ENCODE results near the gene CACNA1G. TPM values are rescaled to one million over a fixed set of nuclear protein-coding genes. Genes with fewer than 3 reads are reported as not detected.

Gene CACNA1G
- total and polyA plus RNA-seq, 4 donors = under 0.01 to 0.14 (median 0.01) TPM; not detected in 1

DNA sequence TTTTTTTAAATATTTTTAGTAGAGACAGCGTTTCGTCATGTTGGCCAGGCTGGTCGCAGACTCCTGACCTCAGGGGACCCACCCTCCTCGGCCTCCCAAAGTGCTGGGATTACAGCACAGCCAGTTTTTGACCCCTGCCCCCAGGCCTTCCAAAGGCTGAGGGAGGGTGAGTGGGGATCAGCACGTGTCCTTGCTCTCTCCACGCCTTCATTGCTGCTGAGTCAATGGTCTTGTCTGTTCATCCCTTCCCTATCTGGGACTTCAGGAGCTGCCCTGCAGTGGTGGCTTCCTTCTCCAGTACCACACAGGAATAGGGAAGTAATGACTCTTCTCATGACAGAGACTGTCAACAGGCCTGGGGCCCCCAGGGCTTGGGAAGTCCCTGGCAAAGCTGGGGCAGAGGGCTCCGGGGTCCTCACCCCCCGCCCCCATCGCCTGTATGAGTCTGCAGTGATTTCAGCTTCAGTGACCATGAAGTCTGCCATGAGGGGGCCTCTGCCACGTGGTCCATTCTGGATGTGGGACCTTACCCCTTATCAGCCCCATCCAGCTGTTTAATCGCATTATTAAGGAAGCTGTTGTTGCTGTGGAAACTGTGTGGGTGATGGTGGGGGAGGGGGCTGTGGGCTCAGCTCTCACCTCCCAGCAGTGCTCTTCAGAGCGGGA lies 80.3 kb downstream of the CACNA1G start:
- no peak for DNase-seq (ENCODE audit: low spot score)
- Histone ChIP-seq H3K9ac (ENCODE audit: low read depth in 1 of 2, low read length in 2 of 2) (no peak overlapping the region), H3K36me3 (ENCODE audit: control insufficient read depth in 4 of 4, insufficient read depth in 3 of 4, low read depth in 1 of 4, low read length in 3 of 4) (no peaks in the 10 kb centered on the region), H3K9me3 (ENCODE audit: control insufficient read depth in 4 of 4, low read length in 3 of 4) (no peaks in the 10 kb centered on the region), H3K27me3 (ENCODE audit: control insufficient read depth in 4 of 4, insufficient read depth in 4 of 4, low read length in 3 of 4) (no peaks in the 10 kb centered on the region), H3K4me1 (ENCODE audit: control insufficient read depth in 4 of 4, insufficient read depth in 4 of 4, low read length in 3 of 4) (peaks cover 31 to 72% (median 60%) of the 10 kb centered on the region in 4 donors), H3K4me3 (ENCODE audit: low read depth in 1 of 3, low read length in 3 of 3) (no peak overlapping the region), H3K27ac (ENCODE audit: low read depth in 1 of 2, low read length in 2 of 2) (peak overlapping the region; percentile 31 to 48)
- 37% methylated on average over 12 of the region's 12 CpGs for WGBS
- no peak for TF ChIP-seq GABPA (IDR thresholded peaks at IDR 0.05 in 1 of 2, conservative IDR thresholded peaks at IDR 0.05 in 1 of 2)
- no peak for TF ChIP-seq HNF4G (IDR thresholded peaks at IDR 0.05)
- no peak for TF ChIP-seq FOXA2 (IDR thresholded peaks at IDR 0.05)
- TF ChIP-seq, protein P1, sequence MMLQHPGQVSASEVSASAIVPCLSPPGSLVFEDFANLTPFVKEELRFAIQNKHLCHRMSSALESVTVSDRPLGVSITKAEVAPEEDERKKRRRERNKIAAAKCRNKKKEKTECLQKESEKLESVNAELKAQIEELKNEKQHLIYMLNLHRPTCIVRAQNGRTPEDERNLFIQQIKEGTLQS (IDR thresholded peaks at IDR 0.05) = peak; percentile 42
- TF ChIP-seq RXRA (IDR thresholded peaks at IDR 0.05) = peak; percentile 88
- TF ChIP-seq, protein P2, sequence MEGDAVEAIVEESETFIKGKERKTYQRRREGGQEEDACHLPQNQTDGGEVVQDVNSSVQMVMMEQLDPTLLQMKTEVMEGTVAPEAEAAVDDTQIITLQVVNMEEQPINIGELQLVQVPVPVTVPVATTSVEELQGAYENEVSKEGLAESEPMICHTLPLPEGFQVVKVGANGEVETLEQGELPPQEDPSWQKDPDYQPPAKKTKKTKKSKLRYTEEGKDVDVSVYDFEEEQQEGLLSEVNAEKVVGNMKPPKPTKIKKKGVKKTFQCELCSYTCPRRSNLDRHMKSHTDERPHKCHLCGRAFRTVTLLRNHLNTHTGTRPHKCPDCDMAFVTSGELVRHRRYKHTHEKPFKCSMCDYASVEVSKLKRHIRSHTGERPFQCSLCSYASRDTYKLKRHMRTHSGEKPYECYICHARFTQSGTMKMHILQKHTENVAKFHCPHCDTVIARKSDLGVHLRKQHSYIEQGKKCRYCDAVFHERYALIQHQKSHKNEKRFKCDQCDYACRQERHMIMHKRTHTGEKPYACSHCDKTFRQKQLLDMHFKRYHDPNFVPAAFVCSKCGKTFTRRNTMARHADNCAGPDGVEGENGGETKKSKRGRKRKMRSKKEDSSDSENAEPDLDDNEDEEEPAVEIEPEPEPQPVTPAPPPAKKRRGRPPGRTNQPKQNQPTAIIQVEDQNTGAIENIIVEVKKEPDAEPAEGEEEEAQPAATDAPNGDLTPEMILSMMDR (IDR thresholded peaks at IDR 0.05; ENCODE audit: low read depth, low read length, missing input control) = no peak
- TF ChIP-seq FOXA1 (IDR thresholded peaks at IDR 0.05) = no peak
- no peak for TF ChIP-seq YY1 (IDR thresholded peaks at IDR 0.05)
- TF ChIP-seq, protein P3, sequence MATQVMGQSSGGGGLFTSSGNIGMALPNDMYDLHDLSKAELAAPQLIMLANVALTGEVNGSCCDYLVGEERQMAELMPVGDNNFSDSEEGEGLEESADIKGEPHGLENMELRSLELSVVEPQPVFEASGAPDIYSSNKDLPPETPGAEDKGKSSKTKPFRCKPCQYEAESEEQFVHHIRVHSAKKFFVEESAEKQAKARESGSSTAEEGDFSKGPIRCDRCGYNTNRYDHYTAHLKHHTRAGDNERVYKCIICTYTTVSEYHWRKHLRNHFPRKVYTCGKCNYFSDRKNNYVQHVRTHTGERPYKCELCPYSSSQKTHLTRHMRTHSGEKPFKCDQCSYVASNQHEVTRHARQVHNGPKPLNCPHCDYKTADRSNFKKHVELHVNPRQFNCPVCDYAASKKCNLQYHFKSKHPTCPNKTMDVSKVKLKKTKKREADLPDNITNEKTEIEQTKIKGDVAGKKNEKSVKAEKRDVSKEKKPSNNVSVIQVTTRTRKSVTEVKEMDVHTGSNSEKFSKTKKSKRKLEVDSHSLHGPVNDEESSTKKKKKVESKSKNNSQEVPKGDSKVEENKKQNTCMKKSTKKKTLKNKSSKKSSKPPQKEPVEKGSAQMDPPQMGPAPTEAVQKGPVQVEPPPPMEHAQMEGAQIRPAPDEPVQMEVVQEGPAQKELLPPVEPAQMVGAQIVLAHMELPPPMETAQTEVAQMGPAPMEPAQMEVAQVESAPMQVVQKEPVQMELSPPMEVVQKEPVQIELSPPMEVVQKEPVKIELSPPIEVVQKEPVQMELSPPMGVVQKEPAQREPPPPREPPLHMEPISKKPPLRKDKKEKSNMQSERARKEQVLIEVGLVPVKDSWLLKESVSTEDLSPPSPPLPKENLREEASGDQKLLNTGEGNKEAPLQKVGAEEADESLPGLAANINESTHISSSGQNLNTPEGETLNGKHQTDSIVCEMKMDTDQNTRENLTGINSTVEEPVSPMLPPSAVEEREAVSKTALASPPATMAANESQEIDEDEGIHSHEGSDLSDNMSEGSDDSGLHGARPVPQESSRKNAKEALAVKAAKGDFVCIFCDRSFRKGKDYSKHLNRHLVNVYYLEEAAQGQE (IDR thresholded peaks at IDR 0.05) = no peak
- TF ChIP-seq, protein P4, sequence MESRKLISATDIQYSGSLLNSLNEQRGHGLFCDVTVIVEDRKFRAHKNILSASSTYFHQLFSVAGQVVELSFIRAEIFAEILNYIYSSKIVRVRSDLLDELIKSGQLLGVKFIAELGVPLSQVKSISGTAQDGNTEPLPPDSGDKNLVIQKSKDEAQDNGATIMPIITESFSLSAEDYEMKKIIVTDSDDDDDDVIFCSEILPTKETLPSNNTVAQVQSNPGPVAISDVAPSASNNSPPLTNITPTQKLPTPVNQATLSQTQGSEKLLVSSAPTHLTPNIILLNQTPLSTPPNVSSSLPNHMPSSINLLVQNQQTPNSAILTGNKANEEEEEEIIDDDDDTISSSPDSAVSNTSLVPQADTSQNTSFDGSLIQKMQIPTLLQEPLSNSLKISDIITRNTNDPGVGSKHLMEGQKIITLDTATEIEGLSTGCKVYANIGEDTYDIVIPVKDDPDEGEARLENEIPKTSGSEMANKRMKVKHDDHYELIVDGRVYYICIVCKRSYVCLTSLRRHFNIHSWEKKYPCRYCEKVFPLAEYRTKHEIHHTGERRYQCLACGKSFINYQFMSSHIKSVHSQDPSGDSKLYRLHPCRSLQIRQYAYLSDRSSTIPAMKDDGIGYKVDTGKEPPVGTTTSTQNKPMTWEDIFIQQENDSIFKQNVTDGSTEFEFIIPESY (IDR thresholded peaks at IDR 0.05) = no peak
- peak in 1 of 2 donors; percentile 18 for TF ChIP-seq EGR1 (IDR thresholded peaks at IDR 0.05; ENCODE audit: low read depth in 2 of 2)
- TF ChIP-seq, protein P5, sequence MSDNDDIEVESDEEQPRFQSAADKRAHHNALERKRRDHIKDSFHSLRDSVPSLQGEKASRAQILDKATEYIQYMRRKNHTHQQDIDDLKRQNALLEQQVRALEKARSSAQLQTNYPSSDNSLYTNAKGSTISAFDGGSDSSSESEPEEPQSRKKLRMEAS (IDR thresholded peaks at IDR 0.05) = peak; percentile 68
- no peak for TF ChIP-seq TAF1 (conservative IDR thresholded peaks at IDR 0.05)
- peak in 1 of 2 donors; percentile 29 for TF ChIP-seq RAD21 (IDR thresholded peaks at IDR 0.05)
- peak; percentile 54 for TF ChIP-seq SP1 (IDR thresholded peaks at IDR 0.05)
- TF ChIP-seq JUND (IDR thresholded peaks at IDR 0.05) = peak in 1 of 2 donors; percentile 61
- peak; percentile 62 for TF ChIP-seq NR2F2 (IDR thresholded peaks at IDR 0.05)
- TF ChIP-seq HNF4A (conservative IDR thresholded peaks at IDR 0.05) = peak; percentile 80 to 82

Measured in liver (tissue), 9 donors.